Neuronal stem cell (in vitro differentiated cells): ENCODE data around the gene BFSP1.

Experiments
- DNase-seq: peaks from one replicate; pipeline ENCODE4 v3.0.0-alpha.2; 2013; ENCODE audit warnings: low spot score
- H2AFZ ChIP-seq: one replicate; pipeline ENCODE4 v1.6.1; 2013; ENCODE audit warnings: mild to moderate bottlenecking, low read length, inconsistent platforms
- H2AK5ac ChIP-seq: 2 replicates; pipeline ENCODE4 v1.6.1; 2013; ENCODE audit warnings: low read depth, mild to moderate bottlenecking, inconsistent platforms, low read length, moderate library complexity, mixed read lengths
- H2BK120ac ChIP-seq: 2 replicates; pipeline ENCODE4 v1.6.1; 2013; ENCODE audit warnings: low read depth, mild to moderate bottlenecking, inconsistent platforms, low read length, moderate library complexity, mixed read lengths
- H2BK12ac ChIP-seq: one replicate; pipeline ENCODE4 v1.6.1; 2013; ENCODE audit warnings: low read length, inconsistent platforms
- H2BK15ac ChIP-seq: 2 replicates; pipeline ENCODE4 v1.6.1; 2013; ENCODE audit warnings: mild to moderate bottlenecking, low read length, inconsistent platforms, mixed read lengths
- H2BK5ac ChIP-seq: one replicate; pipeline ENCODE4 v1.6.1; 2013; ENCODE audit warnings: inconsistent platforms, mild to moderate bottlenecking, low read length, moderate library complexity
- H3K14ac ChIP-seq: one replicate; pipeline ENCODE4 v1.6.1; 2013; ENCODE audit warnings: low read length, inconsistent platforms
- H3K18ac ChIP-seq: 2 replicates; pipeline ENCODE4 v1.6.1; 2013; ENCODE audit warnings: low read length, inconsistent platforms
- H3K23ac ChIP-seq: 2 replicates; pipeline ENCODE4 v1.6.1; 2013; ENCODE audit warnings: low read depth, mild to moderate bottlenecking, mixed read lengths, low read length, inconsistent platforms; ENCODE audit not compliant: poor library complexity
- H3K27ac ChIP-seq: replicated peaks from 3 replicates; pipeline ENCODE4 v1.5.1; 2013; ENCODE audit warnings: low read length, inconsistent platforms
- H3K27me3 ChIP-seq, 3 experiments: 2 replicates each; pipeline ENCODE4 v1.6.1; 2013; ENCODE audit warnings: low read length in 3 of 3, mild to moderate bottlenecking in 2 of 3, inconsistent platforms in 1 of 3, low read depth in 1 of 3, mixed read lengths in 1 of 3, moderate library complexity in 1 of 3; ENCODE audit not compliant: control insufficient read depth in 3 of 3, insufficient read depth in 3 of 3
- H3K36me3 ChIP-seq, 2 donors: replicated peaks in 1 of 2; 2 replicates each; pipeline ENCODE4 v1.6.1; 2013; ENCODE audit warnings: low read length in 2 of 2; ENCODE audit not compliant: control insufficient read depth in 2 of 2, insufficient read depth in 2 of 2
- H3K4ac ChIP-seq: 2 replicates; pipeline ENCODE4 v1.6.1; 2013; ENCODE audit warnings: inconsistent platforms, mild to moderate bottlenecking, low read length, moderate library complexity
- H3K4me1 ChIP-seq, 2 donors: 1 replicate in 1 of 2; 2 replicates in 1 of 2; pipeline ENCODE4 v1.6.1; 2013; ENCODE audit warnings: low read length in 2 of 2, low read depth in 1 of 2; ENCODE audit not compliant: control insufficient read depth in 2 of 2, insufficient read depth in 1 of 2
- H3K4me2 ChIP-seq: one replicate; pipeline ENCODE4 v1.6.1; 2013; ENCODE audit warnings: mild to moderate bottlenecking, low read length, inconsistent platforms; ENCODE audit not compliant: insufficient read depth, poor library complexity, severe bottlenecking
- H3K4me3 ChIP-seq, 2 donors: 2 replicates each; pipeline ENCODE4 v1.5.1; 2013; ENCODE audit warnings: low read length in 2 of 2, mild to moderate bottlenecking in 2 of 2, inconsistent platforms in 1 of 2, moderate library complexity in 1 of 2
- H3K79me1 ChIP-seq: one replicate; pipeline ENCODE4 v1.6.1; 2013; ENCODE audit warnings: low read depth, mild to moderate bottlenecking, inconsistent platforms, low read length, moderate library complexity
- H3K9ac ChIP-seq: one replicate; pipeline ENCODE4 v1.6.1; 2013; ENCODE audit warnings: mild to moderate bottlenecking, low read depth, low read length, inconsistent platforms; ENCODE audit not compliant: poor library complexity
- H3K9me3 ChIP-seq, 2 donors: replicated peaks in 1 of 2; 2 replicates each; pipeline versions ENCODE3 to v1.6.1; 2013; ENCODE audit warnings: low read length in 2 of 2, mild to moderate bottlenecking in 2 of 2, inconsistent platforms in 1 of 2, low read depth in 1 of 2, mixed read lengths in 1 of 2, moderate library complexity in 1 of 2; ENCODE audit not compliant: control insufficient read depth in 2 of 2, insufficient read depth in 1 of 2
- H4K8ac ChIP-seq: one replicate; pipeline ENCODE4 v1.6.1; 2013; ENCODE audit warnings: low read depth, mild to moderate bottlenecking, inconsistent platforms, low read length, moderate library complexity
- H4K91ac ChIP-seq: one replicate; pipeline ENCODE4 v1.6.1; 2013; ENCODE audit warnings: low read length, low read depth, mild to moderate bottlenecking, inconsistent platforms; ENCODE audit not compliant: poor library complexity
- WGBS, 2 donors: extraction: QIAGEN DNeasy Blood & Tissue Kit; methylation state at CpG; one replicate each; pipeline ENCODE4 v1.1.7; 2013; ENCODE audit warnings: missing lambda C conversion rate in 2 of 2, mixed read lengths in 1 of 2; ENCODE audit not compliant: insufficient read length in 2 of 2, insufficient replicate concordance in 1 of 2; ENCODE audit errors: extremely low coverage in 2 of 2; 5-methylcytosine and 5-hydroxymethylcytosine counted together

The BFSP1 gene

GRCh38 chr20:17502105-17502504 lies 29.1 kb downstream of the BFSP1 start:
- Histone ChIP-seq H3K18ac (no peak overlapping the region), H3K4me2 (no peak overlapping the region), H3K27ac (no peak overlapping the region), H2BK12ac (no peak overlapping the region), H3K4ac (no peak overlapping the region), H2AK5ac (no peak overlapping the region), H3K4me3 (no peak overlapping the region), H3K36me3 (no peaks in the 10 kb centered on the region), H2BK5ac (no peak overlapping the region), H3K79me1 (no peaks in the 10 kb centered on the region), H3K9me3 (peaks cover 0 to 2% of the 10 kb centered on the region in 2 donors), H2AFZ (no peak overlapping the region), H3K23ac (no peak overlapping the region), H4K91ac (no peak overlapping the region), H3K9ac (no peak overlapping the region), H3K27me3 (peaks cover 0 to 49% (median 15%) of the 10 kb centered on the region in 3 experiments), H3K4me1 (peaks cover 3 to 4% of the 10 kb centered on the region in 2 donors), H2BK15ac (no peak overlapping the region), H4K8ac (no peak overlapping the region), H2BK120ac (no peak overlapping the region), H3K14ac (no peak overlapping the region)
- no peak for DNase-seq
- no CpG with 5 or more reads among the region's 4 CpGs for WGBS, 2 donors

GRCh38 chr20:17501701-17502100 lies 29.5 kb downstream of the BFSP1 start:
- Histone ChIP-seq H2AK5ac (peak overlapping the region; percentile 34), H3K79me1 (no peaks in the 10 kb centered on the region), H3K36me3 (no peaks in the 10 kb centered on the region), H2BK15ac (no peak overlapping the region), H2BK120ac (peak overlapping the region; percentile 81), H3K27ac (no peak overlapping the region), H3K4me1 (peaks cover 3 to 4% of the 10 kb centered on the region in 2 donors), H3K4me3 (no peak overlapping the region), H4K8ac (no peak overlapping the region), H3K9ac (no peak overlapping the region), H3K4me2 (no peak overlapping the region), H2BK12ac (no peak overlapping the region), H2BK5ac (no peak overlapping the region), H4K91ac (no peak overlapping the region), H3K9me3 (peaks cover 0 to 2% of the 10 kb centered on the region in 2 donors), H2AFZ (no peak overlapping the region), H3K23ac (peak overlapping the region; percentile 21), H3K14ac (no peak overlapping the region), H3K27me3 (peaks cover 0 to 48% (median 15%) of the 10 kb centered on the region in 3 experiments), H3K18ac (no peak overlapping the region), H3K4ac (no peak overlapping the region)
- no peak for DNase-seq
- no CpG with 5 or more reads among the region's 9 CpGs for WGBS, 2 donors

DNA sequence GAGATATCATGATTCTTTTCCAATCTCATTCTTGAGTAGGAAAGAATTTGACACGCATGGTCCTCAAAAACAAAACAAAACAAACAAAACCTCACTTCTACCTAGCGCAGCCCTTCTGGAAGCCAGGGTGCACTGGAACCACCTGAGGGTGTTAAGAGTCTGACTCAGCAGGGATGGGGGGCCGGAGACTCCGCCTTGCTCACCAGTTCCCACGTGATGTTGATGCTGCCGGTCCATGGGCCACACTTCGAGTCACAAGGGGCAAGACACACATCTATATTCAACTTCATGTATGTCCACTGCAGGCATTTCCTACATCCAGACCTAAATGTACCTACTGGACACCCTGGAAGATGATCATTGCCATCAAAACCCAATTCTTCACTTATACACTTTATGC lies 30.4 kb downstream of the BFSP1 start:
- Histone ChIP-seq H2BK12ac (no peak overlapping the region), H2AFZ (no peak overlapping the region), H3K27me3 (peaks cover 0 to 43% (median 11%) of the 10 kb centered on the region in 3 experiments), H2BK15ac (no peak overlapping the region), H3K4ac (no peak overlapping the region), H3K18ac (no peak overlapping the region), H3K23ac (no peak overlapping the region), H3K27ac (no peak overlapping the region), H3K9me3 (no peaks in the 10 kb centered on the region), H3K4me3 (no peak overlapping the region), H2BK5ac (no peak overlapping the region), H3K9ac (no peak overlapping the region), H3K36me3 (no peaks in the 10 kb centered on the region), H2AK5ac (no peak overlapping the region), H2BK120ac (no peak overlapping the region), H3K4me2 (no peak overlapping the region), H3K79me1 (no peaks in the 10 kb centered on the region), H4K91ac (no peak overlapping the region), H3K14ac (no peak overlapping the region), H3K4me1 (peaks cover 3 to 4% of the 10 kb centered on the region in 2 donors), H4K8ac (no peak overlapping the region)
- no CpG with 5 or more reads among the region's 7 CpGs for WGBS, 2 donors
- DNase-seq: no peak

DNA sequence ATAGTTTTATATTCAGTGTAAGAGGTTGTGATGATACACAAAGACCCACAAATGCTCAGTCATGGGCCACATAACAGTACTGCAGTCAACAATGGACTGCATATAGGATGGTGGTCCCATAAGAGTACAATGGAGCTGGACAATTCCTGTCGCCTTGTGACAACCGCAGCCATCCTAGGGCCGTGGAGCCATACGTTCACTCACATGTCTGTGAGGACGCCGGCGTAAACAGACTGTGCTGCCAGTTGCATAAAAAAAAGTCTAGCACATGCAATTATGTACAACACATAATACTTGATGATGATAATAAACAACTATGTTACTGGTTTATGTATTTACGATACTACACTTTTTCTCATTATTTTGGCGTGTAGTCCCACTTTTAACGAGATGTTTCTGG lies 30.9 kb downstream of the BFSP1 start:
- H3K27me3 ChIP-seq: peaks cover 0 to 42% (median 6%) of the 10 kb centered on the region in 3 experiments
- H2BK120ac ChIP-seq: no peak overlapping the region
- no peak overlapping the region for H4K91ac ChIP-seq
- no peak overlapping the region for H2AK5ac ChIP-seq
- H3K4ac ChIP-seq: no peak overlapping the region
- H2BK5ac ChIP-seq: no peak overlapping the region
- no peak overlapping the region for H3K18ac ChIP-seq
- WGBS, 2 donors: no CpG with 5 or more reads among the region's 10 CpGs
- no peak overlapping the region for H3K9ac ChIP-seq
- H2AFZ ChIP-seq: no peak overlapping the region
- H4K8ac ChIP-seq: no peak overlapping the region
- no peak overlapping the region for H3K27ac ChIP-seq
- no peak overlapping the region for H3K4me3 ChIP-seq
- DNase-seq: no peak
- H3K14ac ChIP-seq: no peak overlapping the region
- peaks cover 3 to 4% of the 10 kb centered on the region in 2 donors for H3K4me1 ChIP-seq
- no peak overlapping the region for H2BK12ac ChIP-seq
- H3K9me3 ChIP-seq: no peaks in the 10 kb centered on the region
- H3K4me2 ChIP-seq: no peak overlapping the region
- H2BK15ac ChIP-seq: no peak overlapping the region
- H3K36me3 ChIP-seq: no peaks in the 10 kb centered on the region
- H3K79me1 ChIP-seq: no peaks in the 10 kb centered on the region
- H3K23ac ChIP-seq: no peak overlapping the region
